Thoracic aorta (tissue), 2 donors: Measurements from ENCODE around the gene ANKRD36. TPM values are rescaled to one million over a fixed set of nuclear protein-coding genes. Genes with fewer than 3 reads are reported as not detected.
"Not testable (repeated sequence)": the region's sequence is repeated elsewhere in the genome, so short reads cannot be mapped to it uniquely, and the experiment has no call there.

ENCODE experiments used
- ATAC-seq: fragments of 150-250 bp; one replicate; pipeline ENCODE4 v1.8.0; 2017; ENCODE audit warnings: low read depth; ENCODE audit not compliant: insufficient number of reproducible peaks, low FRiP score
- DNase-seq: peaks from one replicate; pipeline ENCODE4 v3.0.0-alpha.2; 2020; ENCODE audit warnings: low spot score
- H3K27ac ChIP-seq, 2 donors: fragments of 200-600 bp; sonication (generic); 1 replicate in 1 of 2; 2 replicates in 1 of 2; pipeline ENCODE4 v1.5.1; 2016; ENCODE audit warnings: mild to moderate bottlenecking in 2 of 2, moderate library complexity in 2 of 2
- H3K27me3 ChIP-seq: fragments of 200-600 bp; sonication (generic); replicated peaks from 2 replicates; pipeline ENCODE4 v1.6.0; 2016; ENCODE audit warnings: mild to moderate bottlenecking; ENCODE audit not compliant: insufficient read depth
- H3K36me3 ChIP-seq: fragments of 200-600 bp; sonication (generic); one replicate; pipeline ENCODE4 v1.5.1; 2016
- H3K4me1 ChIP-seq, 2 donors: fragments of 200-600 bp; sonication (generic); 1 replicate in 1 of 2; 2 replicates in 1 of 2; pipeline versions ENCODE4 v1.5.1 to v1.6.0; 2016; ENCODE audit warnings: low read depth in 2 of 2, mild to moderate bottlenecking in 1 of 2; ENCODE audit not compliant: control insufficient read depth in 1 of 2
- H3K4me3 ChIP-seq: fragments of 200-600 bp; sonication (generic); 2 replicates; pipeline ENCODE4 v1.5.1; 2016; ENCODE audit warnings: mild to moderate bottlenecking
- H3K9me3 ChIP-seq: fragments of 200-600 bp; sonication (generic); 2 replicates; pipeline ENCODE4 v1.5.1; 2016
- total RNA-seq, 2 donors: library from RNA; depleted of rRNA; stranded (reverse); fragments of >200 nt; gene quantifications; one replicate each; pipeline versions ENCODE4 v1.1.0 to v1.2.3, GENCODE V29; 2016

ANKRD36 gene
- total RNA-seq, 2 donors from 2014 or later, result 48.5 to 54.3 TPM

- not testable (repeated sequence) for H3K27ac ChIP-seq, H3K9me3 ChIP-seq, H3K4me1 ChIP-seq, H3K4me3 ChIP-seq, DNase-seq, ATAC-seq, H3K27me3 ChIP-seq, H3K36me3 ChIP-seq
Observed at GRCh38 chr2:97285187-97285586, 172.2 kb downstream of the ANKRD36 start.

- not testable (repeated sequence) for H3K27me3 ChIP-seq, H3K36me3 ChIP-seq, H3K4me1 ChIP-seq, H3K4me3 ChIP-seq, H3K9me3 ChIP-seq, H3K27ac ChIP-seq, ATAC-seq, DNase-seq
Observed at GRCh38 chr2:97293687-97294086, 180.7 kb downstream of the ANKRD36 start.

Other genes with a start within 250 kb of the ANKRD36 start
- gene SEMA4C, start 243.1 kb upstream of the ANKRD36 start, total RNA-seq, result 10 to 100 TPM; 44.1 to 66.3 TPM
- gene FAM178B, start 126.6 kb upstream of the ANKRD36 start, total RNA-seq, result not detected
- 1 to 10 TPM; 6.6 to 7.5 TPM for gene FAHD2B, start 18.3 kb upstream of the ANKRD36 start, total RNA-seq